ENCODE measurements around the gene DHRS1.

The DHRS1 gene

DNA sequence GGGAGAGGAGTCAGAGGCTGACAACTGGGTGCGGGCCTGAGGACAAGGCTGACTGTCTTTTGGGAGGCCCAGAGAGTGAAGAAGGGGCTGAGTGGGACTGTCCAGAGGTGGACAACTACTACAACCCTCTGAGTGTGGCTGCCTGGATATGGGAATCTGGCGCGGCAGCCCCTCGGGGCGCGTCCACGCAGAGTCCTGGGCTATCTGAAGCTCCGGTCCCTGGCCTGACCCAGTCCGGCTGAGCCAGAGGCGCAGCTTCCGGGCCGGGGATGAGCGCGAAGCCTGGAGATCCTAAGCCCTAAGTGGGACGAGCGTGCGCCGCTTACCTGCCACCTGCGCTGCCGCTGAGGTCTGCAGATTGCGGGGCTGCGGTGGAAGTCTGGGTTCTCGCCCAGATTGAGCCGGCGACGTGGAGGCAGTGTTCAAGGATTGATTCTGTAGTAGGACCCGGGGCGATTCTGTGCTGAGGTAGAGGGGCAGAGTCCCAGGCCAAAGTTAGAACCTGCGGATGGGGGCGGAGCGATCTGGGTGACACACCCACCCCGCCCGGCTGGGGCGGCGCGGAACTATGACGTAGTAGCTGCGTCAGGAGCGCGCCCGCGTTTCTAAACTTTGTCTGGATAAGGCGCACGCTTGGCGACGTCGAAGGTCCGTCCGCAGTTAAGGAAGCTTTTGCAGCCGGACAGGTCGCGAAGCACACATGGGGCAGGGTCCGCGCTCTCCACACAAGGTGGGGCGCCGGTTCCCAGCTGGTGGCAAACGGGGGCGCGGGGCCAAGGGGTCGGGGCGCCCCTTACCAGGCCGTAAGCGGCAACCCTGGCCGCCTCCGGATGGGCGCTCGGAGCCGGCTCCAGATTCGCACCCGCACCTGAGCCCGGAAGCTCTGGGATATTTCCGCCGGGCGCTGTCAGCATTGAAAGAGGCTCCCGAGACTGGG is at the start of gene DHRS1, which contains the start of gene NOP9:
DHRS1 (minus strand) TSS at position 526 of the 937 bp plus-strand sequence. CDS start 674 bp downstream, outside the sequence.
NOP9 (plus strand) TSS at position 596 of the 937 bp plus-strand sequence; CDS start at position 701, 105 bp downstream.
- peak; percentile 84 to 94 (median 88) for DNase-seq (ENCODE audit: low read depth in 4 of 4, low spot score in 1 of 4)

DNA sequence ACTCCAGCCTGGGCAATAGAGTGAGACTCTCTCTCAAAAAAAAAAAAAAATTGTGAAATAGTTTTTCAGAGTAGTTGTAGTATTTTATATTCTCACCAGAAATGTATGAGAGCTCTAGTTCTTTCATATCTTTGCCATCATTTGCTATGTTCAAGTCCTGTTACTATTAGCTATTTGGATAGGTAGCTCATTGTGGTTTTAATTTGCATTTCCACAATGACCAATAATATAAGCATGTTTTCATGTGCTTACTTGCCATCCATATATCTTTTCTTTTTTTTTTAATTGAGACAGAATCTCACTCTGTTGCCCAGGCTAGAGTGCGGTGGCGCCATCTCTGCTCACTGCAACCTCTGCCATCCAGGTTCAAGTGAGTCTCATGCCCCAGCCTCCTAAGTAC is 48.6 kb upstream of the DHRS1 start:
- no peak for DNase-seq (ENCODE audit: low read depth in 4 of 4, low spot score in 1 of 4)

- no peak for DNase-seq (ENCODE audit: low read depth in 4 of 4, low spot score in 1 of 4)
Observed at GRCh38 chr14:24347134-24347533, 47.6 kb upstream of the DHRS1 start.

- no peak for DNase-seq (ENCODE audit: low read depth in 4 of 4, low spot score in 1 of 4)
Observed at GRCh38 chr14:24343795-24344660, 44.4 kb upstream of the DHRS1 start.

DNA sequence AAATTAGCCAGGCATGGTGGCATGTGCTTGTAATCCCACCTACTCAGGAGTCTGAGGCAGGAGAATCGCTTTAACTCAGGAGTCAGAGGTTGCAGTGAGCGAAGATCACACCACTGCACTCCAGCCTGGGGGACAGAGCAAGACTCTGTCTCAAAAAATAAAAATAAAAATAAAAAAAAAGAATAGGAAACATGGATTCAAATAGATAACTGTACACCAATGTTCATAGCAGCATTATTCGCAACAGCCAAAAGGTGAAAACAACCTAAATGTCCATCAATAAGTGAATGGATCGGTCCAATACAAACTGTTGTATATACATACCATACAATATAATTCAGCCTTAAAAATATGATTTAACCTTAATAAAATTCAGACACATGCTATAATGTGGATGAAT is 43.3 kb upstream of the DHRS1 start:
- no peak for DNase-seq (ENCODE audit: low read depth in 4 of 4, low spot score in 1 of 4)

GRCh38 chr14:24340606-24341005 is 41.0 kb upstream of the DHRS1 start:
- DNase-seq (ENCODE audit: low read depth in 4 of 4, low spot score in 1 of 4) = no peak

GRCh38 chr14:24339284-24340151 is 39.9 kb upstream of the DHRS1 start, which contains the start of gene RIPK3:
Gene RIPK3, minus strand, starts transcription at chr14:24339991. Its CDS starts 165 bp downstream, at chr14:24339826.
- peak in 3 of 4 experiments; percentile 27 to 63 (median 46) for DNase-seq (ENCODE audit: low read depth in 4 of 4, low spot score in 1 of 4)

- DNase-seq (ENCODE audit: low read depth in 4 of 4, low spot score in 1 of 4) = no peak
Observed at GRCh38 chr14:24338843-24339242, 39.3 kb upstream of the DHRS1 start.

DNA sequence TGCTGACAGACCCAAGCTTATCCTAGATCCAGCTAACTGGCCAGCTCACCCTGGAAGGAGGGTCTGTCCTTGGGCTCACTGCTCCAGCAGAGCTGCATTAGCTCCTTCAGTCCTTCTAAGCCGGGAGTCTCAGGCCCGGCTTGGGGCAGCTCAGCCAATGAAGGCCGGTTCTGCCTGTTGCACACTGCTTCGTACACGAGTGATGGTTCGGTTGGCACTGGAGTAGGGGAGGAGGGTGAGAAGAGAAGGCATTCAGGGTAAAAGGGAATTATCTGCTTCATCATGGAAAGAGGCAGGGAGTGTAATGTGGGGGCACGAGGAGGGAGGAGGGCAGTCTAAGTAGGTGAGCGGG is 38.2 kb upstream of the DHRS1 start:
- no peak for DNase-seq (ENCODE audit: low read depth in 4 of 4, low spot score in 1 of 4)

DNA sequence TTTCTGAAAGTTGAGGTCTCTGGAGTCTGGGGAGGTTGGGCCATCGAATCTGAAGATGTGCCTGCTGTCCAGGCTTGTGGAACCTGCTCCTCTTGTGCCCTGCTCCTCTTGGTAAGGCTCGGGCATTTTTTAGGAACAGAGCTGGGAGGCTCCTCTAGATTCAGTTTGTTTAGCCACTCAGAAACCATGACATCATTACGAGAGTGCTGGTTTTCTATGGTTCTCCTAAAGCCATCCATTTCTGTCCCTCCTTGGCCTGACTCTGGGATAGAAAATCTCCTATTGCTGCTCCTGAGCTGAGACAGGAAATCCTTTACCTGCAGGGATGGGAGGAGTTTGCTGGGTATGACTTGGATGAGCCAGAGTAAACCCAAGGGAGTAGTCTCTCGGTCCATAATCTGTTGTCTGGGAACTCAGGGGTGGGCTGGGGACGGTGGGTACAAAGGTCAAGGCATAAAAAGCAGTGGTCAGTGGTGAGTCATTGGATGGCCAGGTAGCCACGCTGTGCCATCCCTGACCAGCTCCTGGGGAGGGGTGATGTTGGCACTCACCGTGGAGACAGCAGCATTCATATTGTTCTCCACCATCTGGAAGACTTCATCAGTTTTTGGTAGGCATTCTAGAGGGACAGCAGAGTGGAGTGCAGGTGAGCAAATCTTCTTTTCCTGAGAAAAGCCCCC is 37.7 kb upstream of the DHRS1 start:
- no peak for DNase-seq (ENCODE audit: low read depth in 4 of 4, low spot score in 1 of 4)

DNA sequence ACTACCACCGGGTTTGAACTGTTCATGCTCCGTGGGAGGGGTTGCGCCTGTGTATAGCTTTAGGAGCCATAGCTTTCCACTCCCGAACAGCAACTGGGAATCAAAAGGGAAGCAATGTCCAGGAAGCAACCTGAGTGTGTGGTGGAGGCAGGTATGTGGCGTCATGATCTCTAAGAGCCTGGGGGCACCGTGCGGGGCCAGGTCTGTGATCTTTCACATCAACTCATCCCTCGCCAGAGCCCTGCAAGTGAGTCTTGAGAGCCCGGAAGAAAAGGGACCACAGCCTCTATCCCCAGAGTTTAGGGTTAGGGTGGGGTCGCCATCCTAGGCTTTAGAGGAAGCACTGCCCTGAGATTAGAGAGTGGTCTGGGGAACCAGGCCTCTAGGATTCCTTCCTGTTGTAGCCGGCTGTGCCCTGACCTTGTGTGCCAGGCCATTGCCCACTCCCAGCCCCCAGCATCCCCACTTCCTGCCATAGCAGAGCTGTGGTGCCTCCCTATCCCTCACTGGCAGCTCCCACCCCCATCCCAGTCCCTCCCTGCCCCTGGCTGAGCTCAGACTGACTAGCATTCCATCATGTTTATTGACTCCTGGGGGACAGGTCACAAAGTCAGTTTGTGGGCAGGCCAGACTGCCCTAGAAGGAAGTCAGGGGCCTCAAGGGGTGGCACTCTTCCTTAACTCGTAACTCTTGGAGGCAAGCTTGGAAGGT is 36.0 kb upstream of the DHRS1 start:
- no peak for DNase-seq (ENCODE audit: low read depth in 4 of 4, low spot score in 1 of 4)

GRCh38 chr14:24334431-24335291 is 35.1 kb upstream of the DHRS1 start, which contains the start of gene ADCY4:
Gene ADCY4, minus strand, starts transcription at chr14:24335071. Its CDS starts 419 bp downstream, at chr14:24334652.
- no peak for DNase-seq (ENCODE audit: low read depth in 4 of 4, low spot score in 1 of 4)

DNA sequence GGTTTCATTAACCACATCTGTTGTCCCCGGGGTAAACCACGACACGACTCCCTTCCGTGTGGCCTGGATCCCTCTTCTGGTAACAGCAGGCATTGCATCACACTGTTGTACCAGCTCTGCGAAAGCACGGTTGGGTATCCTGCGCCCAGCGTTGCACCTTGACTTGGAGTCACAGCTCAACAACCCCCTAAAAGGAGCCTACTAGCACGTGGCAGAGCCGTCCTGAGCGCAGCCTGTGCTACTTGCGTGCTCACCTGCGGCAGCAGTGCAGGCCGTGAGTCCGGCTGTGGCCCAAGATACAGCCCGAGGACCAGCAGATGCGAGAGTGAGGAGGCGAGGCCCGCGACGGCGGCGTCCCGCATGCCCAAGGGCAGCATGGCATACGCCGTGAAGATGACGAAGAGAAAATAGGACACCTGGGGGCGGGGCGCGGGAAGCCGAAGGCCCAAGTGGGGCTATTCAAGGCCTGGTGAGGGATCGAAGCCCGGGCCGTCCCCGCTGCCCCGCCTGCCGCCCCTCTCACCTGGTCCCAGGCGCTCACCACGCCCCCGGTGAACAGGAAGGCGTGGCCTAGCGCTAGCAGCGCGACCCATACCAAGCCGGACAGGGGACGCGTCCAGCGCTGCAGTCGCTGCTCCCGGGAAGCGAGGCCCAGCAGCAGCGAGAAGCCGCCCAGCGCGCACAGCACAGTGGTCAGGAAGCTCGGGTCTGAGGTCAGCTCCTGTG is 32.9 kb upstream of the DHRS1 start:
- peak; percentile 62 to 76 (median 65) for DNase-seq (ENCODE audit: low read depth in 4 of 4, low spot score in 1 of 4)

DNA sequence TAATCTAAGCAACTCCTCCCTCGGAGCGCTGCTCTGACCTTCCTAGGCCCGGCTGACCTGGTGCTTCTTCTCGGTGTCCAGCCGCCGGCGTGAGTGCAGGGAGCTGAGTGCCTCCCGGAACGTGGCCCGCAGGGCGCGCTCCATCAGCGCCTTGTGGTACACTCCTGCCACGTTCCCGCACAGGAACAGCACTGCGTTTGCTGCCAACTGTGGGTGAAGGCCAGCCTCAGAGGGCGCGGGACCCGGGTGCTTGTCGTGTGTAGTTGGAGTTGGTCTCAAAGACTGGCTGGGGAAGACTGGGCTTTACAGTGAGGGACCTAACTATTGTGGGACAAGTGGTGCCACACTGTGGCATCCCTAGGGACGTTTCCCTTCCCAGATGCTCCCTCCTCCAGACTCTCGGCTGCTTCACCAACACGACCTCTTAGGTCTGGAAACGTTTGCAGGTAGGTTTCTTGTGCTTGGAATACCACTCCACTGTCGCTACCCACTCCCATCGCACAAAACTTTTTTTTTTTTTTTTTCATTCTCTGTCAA is 32.2 kb upstream of the DHRS1 start:
- DNase-seq (ENCODE audit: low read depth in 4 of 4, low spot score in 1 of 4) = no peak

DNA sequence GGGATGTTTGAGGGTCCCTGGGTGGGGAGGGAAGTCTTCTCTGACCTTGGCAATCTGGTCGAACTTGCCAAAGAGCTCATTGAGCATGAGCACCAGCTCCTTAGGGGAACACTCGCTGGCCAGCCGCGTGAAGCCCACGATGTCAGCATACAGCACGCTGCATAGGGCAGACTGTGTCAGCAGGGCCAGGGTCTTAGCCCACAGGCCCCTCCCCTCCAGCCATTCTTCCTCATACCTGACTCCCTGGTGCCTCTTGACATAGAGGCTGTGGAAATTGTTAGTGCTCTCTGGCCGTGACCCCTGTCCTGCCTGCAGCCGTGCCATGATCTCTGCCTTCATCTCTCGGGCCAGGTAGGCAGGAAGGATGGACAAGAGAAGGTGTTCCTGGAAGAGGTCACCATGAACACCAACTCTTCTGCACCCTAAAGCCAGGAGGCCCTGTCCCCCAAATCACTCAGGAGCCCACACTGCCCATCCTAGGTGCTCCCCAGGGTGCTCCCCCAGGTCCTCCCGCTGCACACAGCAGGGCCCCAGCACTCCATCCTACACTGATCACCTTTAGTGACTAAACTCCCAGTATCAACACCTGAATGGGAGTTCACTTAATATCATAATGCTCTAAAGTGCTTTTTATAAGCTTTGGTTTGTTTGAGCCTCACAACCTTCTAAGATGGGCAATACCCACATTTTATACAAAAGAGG is 31.5 kb upstream of the DHRS1 start:
- DNase-seq (ENCODE audit: low read depth in 4 of 4, low spot score in 1 of 4) = no peak

GRCh38 chr14:24329736-24330135 is 30.2 kb upstream of the DHRS1 start:
- DNase-seq (ENCODE audit: low read depth in 4 of 4, low spot score in 1 of 4) = no peak
